SK-N-SH (cell line): ENCODE data around the gene ISG20. TPM values are rescaled to one million over a fixed set of nuclear protein-coding genes. Genes with fewer than 3 reads are reported as not detected.

Source experiments
- CTCF ChIA-PET: fragments of 300-600, 350-600 bp; formaldehyde crosslinking; extraction: SDS; loops from one replicate; lab custom pipeline; 2021; lab: Yijun Ruan, JAX
- POLR2A ChIA-PET: fragments of 350-600 bp; sonication (Branson Sonifier 250); formaldehyde crosslinking; extraction: SDS; loops from one replicate; lab custom pipeline; 2020; ENCODE audit warnings: antibody characterized with exemption, inconsistent platforms; lab: Yijun Ruan, JAX
- DNase-seq: peaks from one replicate; pipeline ENCODE4 v3.0.0; 2012
- H2AFZ ChIP-seq: fragments of 200-600 bp; sonication (generic); 2 replicates; pipeline ENCODE4 v1.8.1; 2016; ENCODE audit warnings: antibody characterized with exemption, mild to moderate bottlenecking, low read depth
- H3F3A ChIP-seq: fragments of 200-600 bp; sonication (generic); replicated peaks from 2 replicates; pipeline ENCODE3; 2016; ENCODE audit warnings: antibody characterized with exemption, mild to moderate bottlenecking; ENCODE audit not compliant: insufficient read depth
- H3K27ac ChIP-seq, 2 experiments: fragments of 200-500 bp in 1 of 2; fragments of 200-600 bp in 1 of 2; sonication (Bioruptor generic) in 1 of 2; sonication (generic), shearing (Covaris generic) in 1 of 2; 2 replicates each; pipeline versions ENCODE4 v1.5.1 to v1.6.1; 2014 to 2016; ENCODE audit warnings: low read depth in 2 of 2, inconsistent platforms in 1 of 2, low read length in 1 of 2, mild to moderate bottlenecking in 1 of 2, mixed read lengths in 1 of 2
- H3K27me3 ChIP-seq: fragments of 200-600 bp; sonication (generic), shearing (Covaris generic); 2 replicates; pipeline ENCODE4 v1.6.1; 2016; ENCODE audit warnings: mixed run types; ENCODE audit not compliant: insufficient read depth
- H3K36me3 ChIP-seq, 2 experiments: fragments of 200-500 bp in 1 of 2; fragments of 200-600 bp in 1 of 2; sonication (Bioruptor generic) in 1 of 2; sonication (generic) in 1 of 2; replicated peaks in 1 of 2; 2 replicates each; pipeline versions ENCODE3 to v1.5.1; 2014 to 2016; ENCODE audit warnings: low read length in 1 of 2, mild to moderate bottlenecking in 1 of 2; ENCODE audit not compliant: insufficient read depth in 2 of 2, control insufficient read depth in 1 of 2
- H3K4me1 ChIP-seq, 2 experiments: fragments of 200-500 bp in 1 of 2; fragments of 200-600 bp in 1 of 2; sonication (Bioruptor generic) in 1 of 2; sonication (generic), shearing (Covaris generic) in 1 of 2; 2 replicates each; pipeline versions ENCODE4 v1.5.1 to v1.6.1; 2014 to 2016; ENCODE audit warnings: low read depth in 1 of 2, low read length in 1 of 2, mixed run types in 1 of 2; ENCODE audit not compliant: insufficient read depth in 2 of 2, control insufficient read depth in 1 of 2
- H3K4me2 ChIP-seq: fragments of 200-600 bp; sonication (generic), shearing (Covaris generic); 2 replicates; pipeline ENCODE4 v1.6.1; 2017; ENCODE audit warnings: mixed run types
- H3K4me3 ChIP-seq, 2 experiments: fragments of 200-500 bp in 1 of 2; fragments of 200-600 bp in 1 of 2; sonication (Bioruptor generic) in 1 of 2; sonication (generic), shearing (Covaris generic) in 1 of 2; 2 replicates each; pipeline versions ENCODE4 v1.5.1 to v1.8.1; 2014 to 2016; ENCODE audit warnings: low read depth in 2 of 2, inconsistent platforms in 1 of 2, low read length in 1 of 2, mild to moderate bottlenecking in 1 of 2, mixed read lengths in 1 of 2, moderate library complexity in 1 of 2
- H3K79me2 ChIP-seq: fragments of 200-600 bp; sonication (generic); 2 replicates; pipeline ENCODE4 v1.8.1; 2017; ENCODE audit warnings: mild to moderate bottlenecking; ENCODE audit not compliant: insufficient read depth
- H3K9ac ChIP-seq: fragments of 200-600 bp; sonication (generic); 2 replicates; pipeline ENCODE4 v1.6.1; 2017; ENCODE audit warnings: mixed run types
- H3K9me2 ChIP-seq: fragments of 200-600 bp; sonication (generic); 2 replicates; pipeline ENCODE4 v1.6.1; 2017; ENCODE audit warnings: mixed run types
- H3K9me3 ChIP-seq: fragments of 200-600 bp; sonication (generic); 2 replicates; pipeline ENCODE4 v1.6.1; 2017; ENCODE audit warnings: mixed run types, mild to moderate bottlenecking, moderate library complexity
- H4K20me1 ChIP-seq: fragments of 200-600 bp; sonication (generic); 2 replicates; pipeline ENCODE4 v1.6.1; 2017; ENCODE audit warnings: mild to moderate bottlenecking, mixed run types; ENCODE audit not compliant: insufficient read depth
- ELF1 ChIP-seq: IDR thresholded peaks from 2 replicates; pipeline ENCODE4 v1.4.0; 2012
- EP300 ChIP-seq, 2 experiments: IDR thresholded peaks; 2 replicates each; pipeline versions ENCODE4 v1.4.0 to v1.6.1; 2012; ENCODE audit warnings: borderline replicate concordance in 1 of 2, low read depth in 1 of 2, low read length in 1 of 2
- EZH2phosphoT487 ChIP-seq: fragments of 200-600 bp; sonication (generic); IDR thresholded peaks from 2 replicates; pipeline ENCODE4 v1.6.1; 2017; ENCODE audit warnings: low read depth, mixed run types, mild to moderate bottlenecking, antibody characterized with exemption, moderate library complexity, borderline replicate concordance
- GABPA ChIP-seq: IDR thresholded peaks from 2 replicates; pipeline ENCODE4 v1.4.0; 2012; ENCODE audit warnings: low read depth, mild to moderate bottlenecking
- JUND ChIP-seq: IDR thresholded peaks from 2 replicates; pipeline ENCODE4 v1.4.0; 2012
- NFIC ChIP-seq: IDR thresholded peaks from 2 replicates; pipeline ENCODE4 v1.4.0; 2012; ENCODE audit warnings: borderline replicate concordance
- RCOR1 ChIP-seq: fragments of 150-350 bp; IDR thresholded peaks from 2 replicates; pipeline ENCODE4 v1.6.1; 2017; ENCODE audit warnings: antibody characterized with exemption, low read length
- REST ChIP-seq: IDR thresholded peaks from 2 replicates; pipeline ENCODE4 v1.6.1; 2012; ENCODE audit warnings: mild to moderate bottlenecking, low read depth, low read length, moderate library complexity
- SIN3A ChIP-seq: IDR thresholded peaks from 2 replicates; pipeline ENCODE4 v1.6.1; 2012; ENCODE audit warnings: low read depth, mild to moderate bottlenecking, low read length, moderate library complexity, borderline replicate concordance
- TAF1 ChIP-seq: IDR thresholded peaks from 2 replicates; pipeline ENCODE4 v1.6.1; 2012; ENCODE audit warnings: low read depth, mild to moderate bottlenecking, low read length, moderate library complexity, borderline replicate concordance
- TCF12 ChIP-seq: IDR thresholded peaks from 2 replicates; pipeline ENCODE4 v1.4.0; 2012
- WGBS: methylation state at CpG from one replicate; pipeline ENCODE4 v1.1.6; 2017; ENCODE audit warnings: low lambda C conversion rate; 5-methylcytosine and 5-hydroxymethylcytosine counted together
- polyA plus RNA-seq, 3 experiments: library from polyadenylated mRNA; depleted of rRNA; stranded (reverse); fragments of >200 nt; gene quantifications; 2 replicates each; pipeline ENCODE4 v1.2.3, GENCODE V29; 2012
- TF ChIP-seq, protein P1 (sequence below): fragments of 200-600 bp; sonication (generic); IDR thresholded peaks from 2 replicates; pipeline ENCODE4 v1.6.1; 2017; ENCODE audit warnings: antibody characterized with exemption, mild to moderate bottlenecking, moderate library complexity

ISG20 gene
- polyA plus RNA-seq, 1 of the 3 experiments (the other 2 are of a cell fraction): 2.0 TPM

GRCh38 chr15:88617031-88617722 lies 21.6 kb upstream of the ISG20 start:
- H3K4me1 ChIP-seq: peaks cover 0 to 3% of the 10 kb centered on the region in 2 experiments; a peak in 1 of 4 replicates
- TF ChIP-seq, protein P1, sequence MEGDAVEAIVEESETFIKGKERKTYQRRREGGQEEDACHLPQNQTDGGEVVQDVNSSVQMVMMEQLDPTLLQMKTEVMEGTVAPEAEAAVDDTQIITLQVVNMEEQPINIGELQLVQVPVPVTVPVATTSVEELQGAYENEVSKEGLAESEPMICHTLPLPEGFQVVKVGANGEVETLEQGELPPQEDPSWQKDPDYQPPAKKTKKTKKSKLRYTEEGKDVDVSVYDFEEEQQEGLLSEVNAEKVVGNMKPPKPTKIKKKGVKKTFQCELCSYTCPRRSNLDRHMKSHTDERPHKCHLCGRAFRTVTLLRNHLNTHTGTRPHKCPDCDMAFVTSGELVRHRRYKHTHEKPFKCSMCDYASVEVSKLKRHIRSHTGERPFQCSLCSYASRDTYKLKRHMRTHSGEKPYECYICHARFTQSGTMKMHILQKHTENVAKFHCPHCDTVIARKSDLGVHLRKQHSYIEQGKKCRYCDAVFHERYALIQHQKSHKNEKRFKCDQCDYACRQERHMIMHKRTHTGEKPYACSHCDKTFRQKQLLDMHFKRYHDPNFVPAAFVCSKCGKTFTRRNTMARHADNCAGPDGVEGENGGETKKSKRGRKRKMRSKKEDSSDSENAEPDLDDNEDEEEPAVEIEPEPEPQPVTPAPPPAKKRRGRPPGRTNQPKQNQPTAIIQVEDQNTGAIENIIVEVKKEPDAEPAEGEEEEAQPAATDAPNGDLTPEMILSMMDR: no peak
- no peak for TF ChIP-seq EZH2phosphoT487
- TF ChIP-seq EP300 (IDR thresholded peaks at IDR 0.05; ENCODE audit: borderline replicate concordance in 1 of 2, low read depth in 1 of 2, low read length in 1 of 2): no peak
- peaks cover 11% of the 10 kb centered on the region for H3K79me2 ChIP-seq
- H3K4me3 ChIP-seq: no peak overlapping the region
- H3K9me3 ChIP-seq: no peaks in the 10 kb centered on the region
- peaks cover 3% of the 10 kb centered on the region; the same call in 1 of the 2 replicates for H4K20me1 ChIP-seq
- no peak for DNase-seq
- no peak overlapping the region for H3K4me2 ChIP-seq
- no peaks in the 10 kb centered on the region for H3K27me3 ChIP-seq
- ChIA-PET POLR2A (interaction anchor here (0.6 kb wide), 1 partner anchor 226 kb away, joined by 3 read pairs; no protein-coding TSS in a partner anchor), CTCF (interaction anchor here (3.0 to 5.8 kb wide), 2 partner anchors 12 to 139 kb away, joined by 10 to 44 read pairs; no protein-coding TSS in a partner anchor)
- no peaks in the 10 kb centered on the region for H3K36me3 ChIP-seq
- no peak overlapping the region for H3K9ac ChIP-seq
- no peaks in the 10 kb centered on the region for H3F3A ChIP-seq
- no peak overlapping the region for H2AFZ ChIP-seq
- no peaks in the 10 kb centered on the region for H3K9me2 ChIP-seq
- 88% methylated on average over 9 of the region's 10 CpGs for WGBS
- no peak overlapping the region for H3K27ac ChIP-seq

- Histone ChIP-seq H3K79me2 (peaks cover 17% of the 10 kb centered on the region), H4K20me1 (peaks cover 9% of the 10 kb centered on the region), H3K4me3 (no peak overlapping the region), H3K27ac (no peak overlapping the region), H3K9me2 (no peaks in the 10 kb centered on the region), H3K4me2 (no peak overlapping the region), H3K9me3 (no peaks in the 10 kb centered on the region), H3K36me3 (no peaks in the 10 kb centered on the region), H3K27me3 (no peaks in the 10 kb centered on the region), H3K4me1 (peaks cover 0 to 3% of the 10 kb centered on the region in 2 experiments; a peak in 1 of 4 replicates), H2AFZ (no peak overlapping the region), H3K9ac (no peak overlapping the region), H3F3A (no peaks in the 10 kb centered on the region)
- TF ChIP-seq ELF1: no peak
- no peak for TF ChIP-seq SIN3A
- TF ChIP-seq EZH2phosphoT487: no peak
- no peak for TF ChIP-seq TAF1
- WGBS: 94% methylated on average over 1 of the region's 1 CpG
- CTCF ChIA-PET: interaction anchor here (5.8 kb wide), 1 partner anchor 139 kb away, joined by 44 read pairs; no protein-coding TSS in a partner anchor
- no peak for DNase-seq
- POLR2A ChIA-PET: no interaction called here
These were observed 21.0 kb upstream of the ISG20 start for GRCh38 chr15:88617790-88618189.

DNA sequence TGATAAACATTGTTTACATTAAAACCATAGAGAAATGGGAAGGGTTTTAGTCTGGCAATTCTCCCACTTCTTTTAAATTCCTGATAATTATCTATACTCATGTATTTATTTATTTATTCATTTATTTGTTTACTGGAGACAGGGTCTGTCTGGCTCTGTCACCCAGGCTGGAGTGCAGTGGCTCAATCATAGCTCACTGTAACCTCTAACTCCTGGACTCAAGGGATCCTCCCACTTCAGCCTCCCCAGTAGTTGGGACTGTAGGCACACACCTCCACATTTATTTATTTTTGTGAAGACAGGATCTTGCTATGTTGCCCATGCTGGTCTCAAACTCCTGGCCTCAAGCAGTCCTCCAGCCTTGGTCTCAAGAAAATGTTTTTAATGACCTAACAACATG lies 20.1 kb upstream of the ISG20 start:
- H3K4me3 ChIP-seq: no peak overlapping the region
- no peak overlapping the region for H3K9ac ChIP-seq
- TF ChIP-seq REST (no peak), JUND (no peak), GABPA (no peak), RCOR1 (no peak), TCF12 (no peak), NFIC (no peak)
- TF ChIP-seq, all 33 proteins: peak for 0
- Histone ChIP-seq H3K4me1 (peaks cover 4 to 12% of the 10 kb centered on the region in 2 experiments), H3K79me2 (peaks cover 26% of the 10 kb centered on the region), H2AFZ (no peak overlapping the region), H4K20me1 (peaks cover 18% of the 10 kb centered on the region), H3K36me3 (peaks cover 3 to 4% of the 10 kb centered on the region in 2 experiments), H3K9me3 (no peaks in the 10 kb centered on the region), H3K4me2 (no peak overlapping the region), H3K27me3 (no peaks in the 10 kb centered on the region), H3F3A (no peaks in the 10 kb centered on the region), H3K9me2 (no peaks in the 10 kb centered on the region), H3K27ac (no peak overlapping the region)
- no peak for DNase-seq
- ChIA-PET CTCF (no interaction called here), POLR2A (no interaction called here)
